Thymus (tissue), 11 donors: Measurements from ENCODE around the gene RAPGEF4. TPM values are rescaled to one million over a fixed set of nuclear protein-coding genes. Genes with fewer than 3 reads are reported as not detected.

ENCODE experiments used
- DNase-seq, 9 donors: peaks; one replicate each; pipeline ENCODE4 v3.0.0-alpha.2; 2013; ENCODE audit warnings: low spot score in 9 of 9, low read depth in 6 of 9, missing footprints in 1 of 9
- H3K27ac ChIP-seq, 2 donors: one replicate each; pipeline ENCODE4 v1.5.1; 2013; ENCODE audit warnings: control low read depth in 1 of 2, low read depth in 1 of 2, low read length in 1 of 2, mild to moderate bottlenecking in 1 of 2, moderate library complexity in 1 of 2
- H3K27me3 ChIP-seq, 2 donors: one replicate each; pipeline ENCODE4 v1.5.1; 2013; ENCODE audit warnings: low read length in 1 of 2; ENCODE audit not compliant: control insufficient read depth in 2 of 2, insufficient read depth in 1 of 2
- H3K36me3 ChIP-seq, 2 donors: one replicate each; pipeline ENCODE4 v1.5.1; 2013; ENCODE audit warnings: low read length in 1 of 2, mild to moderate bottlenecking in 1 of 2, moderate library complexity in 1 of 2; ENCODE audit not compliant: control insufficient read depth in 2 of 2, insufficient read depth in 2 of 2
- H3K4me1 ChIP-seq, 2 donors: one replicate each; pipeline ENCODE4 v1.5.1; 2013; ENCODE audit warnings: low read length in 2 of 2; ENCODE audit not compliant: control insufficient read depth in 2 of 2, insufficient read depth in 2 of 2
- H3K4me3 ChIP-seq, 2 donors: one replicate each; pipeline ENCODE4 v1.5.1; 2013; ENCODE audit warnings: low read length in 2 of 2, control low read depth in 1 of 2, mild to moderate bottlenecking in 1 of 2
- H3K9me3 ChIP-seq, 2 donors: one replicate each; pipeline ENCODE4 v1.5.1; 2013; ENCODE audit warnings: low read length in 1 of 2, mild to moderate bottlenecking in 1 of 2; ENCODE audit not compliant: control insufficient read depth in 2 of 2, insufficient read depth in 1 of 2
- WGBS: extraction: QIAGEN DNeasy Blood & Tissue Kit; methylation state at CpG from one replicate; pipeline ENCODE4 v1.1.7; 2013; 5-methylcytosine and 5-hydroxymethylcytosine counted together
- polyA plus RNA-seq: library from polyadenylated mRNA; stranded (reverse); fragments of 200-250 nt; gene quantifications from one replicate; pipeline ENCODE4 v1.2.3, GENCODE V29; 2013
- total RNA-seq: library from RNA; stranded (reverse); fragments of 120-200 nt; gene quantifications from one replicate; pipeline ENCODE4 v1.2.4, GENCODE V29; 2013
- donor health status: healthy.

RAPGEF4 gene
- total and polyA plus RNA-seq, 2 donors = 2.0 to 3.6 TPM

GRCh38 chr2:172849519-172850217 is 114.0 kb downstream of the RAPGEF4 start:
- H3K9me3 ChIP-seq = no peaks in the 10 kb centered on the region
- H3K4me3 ChIP-seq = no peak overlapping the region
- no peak overlapping the region for H3K27ac ChIP-seq
- H3K4me1 ChIP-seq = peaks cover 0 to 14% of the 10 kb centered on the region in 2 donors
- no peaks in the 10 kb centered on the region for H3K36me3 ChIP-seq
- no peaks in the 10 kb centered on the region for H3K27me3 ChIP-seq
- WGBS = 98% methylated on average over 4 of the region's 4 CpGs
- DNase-seq = no peak

- Histone ChIP-seq H3K4me1 (no peaks in the 10 kb centered on the region), H3K9me3 (no peaks in the 10 kb centered on the region), H3K27me3 (no peaks in the 10 kb centered on the region), H3K27ac (no peak overlapping the region), H3K36me3 (no peaks in the 10 kb centered on the region), H3K4me3 (no peak overlapping the region)
- DNase-seq = no peak
These were observed 119.9 kb downstream of the RAPGEF4 start for GRCh38 chr2:172855588-172855987.

- no peaks in the 10 kb centered on the region for H3K27me3 ChIP-seq
- DNase-seq = no peak
- no peak overlapping the region for H3K27ac ChIP-seq
- whole genome bisulfite sequencing = 100% methylated on average over 2 of the region's 2 CpGs
- no peaks in the 10 kb centered on the region for H3K36me3 ChIP-seq
- H3K9me3 ChIP-seq = no peaks in the 10 kb centered on the region
- H3K4me1 ChIP-seq = no peaks in the 10 kb centered on the region
- no peak overlapping the region for H3K4me3 ChIP-seq
These were observed 121.0 kb downstream of the RAPGEF4 start for GRCh38 chr2:172856606-172857005.

GRCh38 chr2:172858473-172858745 is 122.8 kb downstream of the RAPGEF4 start:
- WGBS = 92% methylated on average over 1 of the region's 1 CpG
- no peaks in the 10 kb centered on the region for H3K9me3 ChIP-seq
- H3K27ac ChIP-seq = no peak overlapping the region
- no peaks in the 10 kb centered on the region for H3K36me3 ChIP-seq
- H3K4me3 ChIP-seq = no peak overlapping the region
- no peak for DNase-seq
- H3K27me3 ChIP-seq = no peaks in the 10 kb centered on the region
- H3K4me1 ChIP-seq = no peaks in the 10 kb centered on the region

- no peaks in the 10 kb centered on the region for H3K27me3 ChIP-seq
- no peak overlapping the region for H3K27ac ChIP-seq
- no peaks in the 10 kb centered on the region for H3K36me3 ChIP-seq
- WGBS = 89% methylated on average over 9 of the region's 9 CpGs
- DNase-seq = no peak
- H3K4me1 ChIP-seq = no peaks in the 10 kb centered on the region
- H3K4me3 ChIP-seq = no peak overlapping the region
- no peaks in the 10 kb centered on the region for H3K9me3 ChIP-seq
These were observed 124.1 kb downstream of the RAPGEF4 start for GRCh38 chr2:172859581-172860335.

- H3K9me3 ChIP-seq = no peaks in the 10 kb centered on the region
- H3K4me1 ChIP-seq = no peaks in the 10 kb centered on the region
- H3K36me3 ChIP-seq = no peaks in the 10 kb centered on the region
- H3K4me3 ChIP-seq = no peak overlapping the region
- no peak overlapping the region for H3K27ac ChIP-seq
- no peak for DNase-seq
- H3K27me3 ChIP-seq = no peaks in the 10 kb centered on the region
- 28% methylated on average over 2 of the region's 2 CpGs for WGBS
These were observed 124.7 kb downstream of the RAPGEF4 start for GRCh38 chr2:172860336-172860707.

- Histone ChIP-seq H3K36me3 (no peaks in the 10 kb centered on the region), H3K27ac (no peak overlapping the region), H3K9me3 (no peaks in the 10 kb centered on the region), H3K27me3 (no peaks in the 10 kb centered on the region), H3K4me3 (no peak overlapping the region), H3K4me1 (no peaks in the 10 kb centered on the region)
- no peak for DNase-seq
- WGBS = 98% methylated on average over 5 of the region's 5 CpGs
These were observed 125.5 kb downstream of the RAPGEF4 start for GRCh38 chr2:172861098-172861497.

GRCh38 chr2:172861656-172862476 is 126.2 kb downstream of the RAPGEF4 start:
- no peak for DNase-seq
- H3K9me3 ChIP-seq = no peaks in the 10 kb centered on the region
- H3K4me3 ChIP-seq = no peak overlapping the region
- no peak overlapping the region for H3K27ac ChIP-seq
- H3K27me3 ChIP-seq = no peaks in the 10 kb centered on the region
- H3K4me1 ChIP-seq = no peaks in the 10 kb centered on the region
- no peaks in the 10 kb centered on the region for H3K36me3 ChIP-seq
- WGBS = 96% methylated on average over 7 of the region's 7 CpGs

- no peaks in the 10 kb centered on the region for H3K4me1 ChIP-seq
- no peaks in the 10 kb centered on the region for H3K36me3 ChIP-seq
- WGBS = 77% methylated on average over 2 of the region's 2 CpGs
- H3K9me3 ChIP-seq = no peaks in the 10 kb centered on the region
- H3K27me3 ChIP-seq = no peaks in the 10 kb centered on the region
- H3K27ac ChIP-seq = no peak overlapping the region
- DNase-seq = no peak
- no peak overlapping the region for H3K4me3 ChIP-seq
These were observed 127.7 kb downstream of the RAPGEF4 start for GRCh38 chr2:172863341-172863740.
